Raji (cell line): ENCODE data around the gene UGT2B11.

Experiments
- POLR2A ChIP-seq: IDR thresholded peaks from 2 replicates; pipeline ENCODE4 v1.6.1; 2011; ENCODE audit warnings: low read depth, low read length, control low read depth; ENCODE audit not compliant: insufficient read depth

The UGT2B11 gene

GRCh38 chr4:69214716-69215115 lies at the start of gene UGT2B11:
Gene UGT2B11 (minus strand): TSS chr4:69214748. CDS start chr4:69214722, 26 bp downstream.
- TF ChIP-seq POLR2A: no peak

- no peak for TF ChIP-seq POLR2A
These were observed 25.1 kb upstream of the UGT2B11 start for GRCh38 chr4:69239557-69240168.

- TF ChIP-seq POLR2A: no peak
These were observed 24.5 kb upstream of the UGT2B11 start for GRCh38 chr4:69239092-69239491.

- TF ChIP-seq POLR2A: no peak
These were observed 10.3 kb upstream of the UGT2B11 start for GRCh38 chr4:69224891-69225290.

GRCh38 chr4:69210911-69211310 lies 3.6 kb downstream of the UGT2B11 start:
- no peak for TF ChIP-seq POLR2A

GRCh38 chr4:69196209-69196965 lies 18.2 kb downstream of the UGT2B11 start:
- TF ChIP-seq POLR2A: no peak

GRCh38 chr4:69194166-69194565 lies 20.4 kb downstream of the UGT2B11 start:
- no peak for TF ChIP-seq POLR2A

- TF ChIP-seq POLR2A: no peak
These were observed 47.2 kb downstream of the UGT2B11 start for GRCh38 chr4:69167300-69167699.

GRCh38 chr4:69156913-69157312 lies 57.6 kb downstream of the UGT2B11 start:
- TF ChIP-seq POLR2A: no peak

- no peak for TF ChIP-seq POLR2A
These were observed 60.5 kb downstream of the UGT2B11 start for GRCh38 chr4:69154021-69154420.
